ENCODE data around the gene TOMM20.

Gene TOMM20

GRCh38 chr1:235147269-235147668, 18.6 kb upstream of the TOMM20 start:
- no peaks in the 10 kb centered on the region for H3K9me2 ChIP-seq (replicated peaks; ENCODE audit: insufficient read depth, low read length)
- H3K36me3 ChIP-seq (ENCODE audit: low read length): peaks cover 38% of the 10 kb centered on the region; the same call in 1 of the 2 replicates
- H3K9me3 ChIP-seq (ENCODE audit: insufficient read depth, low read length): no peaks in the 10 kb centered on the region
- peaks cover 5% of the 10 kb centered on the region; the same call in 1 of the 2 replicates for H3F3A ChIP-seq (ENCODE audit: insufficient read depth)
- H4K20me1 ChIP-seq (ENCODE audit: low read depth, low read length): peaks cover 1% of the 10 kb centered on the region; the same call in 1 of the 2 replicates
- no peak overlapping the region for H3K27ac ChIP-seq (ENCODE audit: low read depth, low read length)
- no peak overlapping the region for H3K4me2 ChIP-seq (ENCODE audit: low read depth, low read length, poor library complexity, severe bottlenecking)
- no peak overlapping the region for H3K4me3 ChIP-seq (ENCODE audit: insufficient read depth, low read length, poor library complexity, severe bottlenecking)
- no peak for TF ChIP-seq EZH2phosphoT487 (conservative IDR thresholded peaks at IDR 0.05; ENCODE audit: low read length)
- no peak for TF ChIP-seq CTCF (IDR thresholded peaks at IDR 0.05; ENCODE audit: insufficient read depth, low read length, poor library complexity, severe bottlenecking)
- H2AFZ ChIP-seq (ENCODE audit: low read depth, low read length, severe bottlenecking): no peak overlapping the region
- no peaks in the 10 kb centered on the region for H3K27me3 ChIP-seq (ENCODE audit: low read length)
- H3K79me2 ChIP-seq (ENCODE audit: insufficient read depth, low read length): peaks cover 38% of the 10 kb centered on the region; the same call in 1 of the 2 replicates
- H3K9ac ChIP-seq (ENCODE audit: low read length): no peak overlapping the region

DNA sequence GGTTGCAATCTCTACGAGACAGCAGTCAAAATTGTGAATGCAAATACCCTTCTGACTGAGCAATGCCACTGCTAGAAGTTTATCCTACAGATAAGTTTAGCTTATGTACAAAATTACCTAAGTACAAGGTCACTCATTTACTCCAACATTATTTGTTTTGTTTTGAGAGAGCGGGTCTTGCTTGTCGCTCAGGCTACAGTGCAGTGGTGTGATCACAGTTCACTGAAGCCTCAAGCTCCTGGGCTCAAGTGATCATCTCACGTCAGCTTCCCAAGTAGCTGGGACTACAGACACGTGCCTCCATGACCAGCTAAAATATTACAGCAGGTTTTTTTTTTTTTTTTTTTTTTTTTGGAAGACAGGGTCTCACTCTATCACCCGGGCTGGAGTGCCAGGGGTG, 17.0 kb upstream of the TOMM20 start:
- Histone ChIP-seq H3K9ac (ENCODE audit: low read length) (no peak overlapping the region), H3K27me3 (ENCODE audit: low read length) (no peaks in the 10 kb centered on the region), H2AFZ (ENCODE audit: low read depth, low read length, severe bottlenecking) (no peak overlapping the region), H3F3A (ENCODE audit: insufficient read depth) (peaks cover 3% of the 10 kb centered on the region; the same call in 1 of the 2 replicates), H3K36me3 (ENCODE audit: low read length) (peaks cover 29% of the 10 kb centered on the region; the same call in 1 of the 2 replicates), H4K20me1 (ENCODE audit: low read depth, low read length) (no peaks in the 10 kb centered on the region), H3K27ac (ENCODE audit: low read depth, low read length) (no peak overlapping the region), H3K4me2 (ENCODE audit: low read depth, low read length, poor library complexity, severe bottlenecking) (no peak overlapping the region), H3K9me3 (ENCODE audit: insufficient read depth, low read length) (no peaks in the 10 kb centered on the region), H3K79me2 (ENCODE audit: insufficient read depth, low read length) (peaks cover 34% of the 10 kb centered on the region; the same call in 1 of the 2 replicates), H3K4me3 (ENCODE audit: insufficient read depth, low read length, poor library complexity, severe bottlenecking) (no peak overlapping the region), H3K9me2 (replicated peaks; ENCODE audit: insufficient read depth, low read length) (no peaks in the 10 kb centered on the region)
- TF ChIP-seq CTCF (IDR thresholded peaks at IDR 0.05; ENCODE audit: insufficient read depth, low read length, poor library complexity, severe bottlenecking): no peak
- TF ChIP-seq EZH2phosphoT487 (conservative IDR thresholded peaks at IDR 0.05; ENCODE audit: low read length): no peak

GRCh38 chr1:235142991-235143390, 14.4 kb upstream of the TOMM20 start:
- Histone ChIP-seq H3K27me3 (ENCODE audit: low read length) (no peaks in the 10 kb centered on the region), H3K9ac (ENCODE audit: low read length) (no peak overlapping the region), H3K4me2 (ENCODE audit: low read depth, low read length, poor library complexity, severe bottlenecking) (no peak overlapping the region), H3K4me3 (ENCODE audit: insufficient read depth, low read length, poor library complexity, severe bottlenecking) (no peak overlapping the region), H3K9me3 (ENCODE audit: insufficient read depth, low read length) (no peaks in the 10 kb centered on the region), H3K79me2 (ENCODE audit: insufficient read depth, low read length) (peaks cover 29% of the 10 kb centered on the region; the same call in 1 of the 2 replicates), H3K36me3 (ENCODE audit: low read length) (peaks cover 32% of the 10 kb centered on the region; the same call in 1 of the 2 replicates), H2AFZ (ENCODE audit: low read depth, low read length, severe bottlenecking) (no peak overlapping the region), H3K9me2 (replicated peaks; ENCODE audit: insufficient read depth, low read length) (no peaks in the 10 kb centered on the region), H3K27ac (ENCODE audit: low read depth, low read length) (no peak overlapping the region), H3F3A (ENCODE audit: insufficient read depth) (peaks cover under 1% of the 10 kb centered on the region; the same call in 1 of the 2 replicates), H4K20me1 (ENCODE audit: low read depth, low read length) (no peaks in the 10 kb centered on the region)
- no peak for TF ChIP-seq EZH2phosphoT487 (conservative IDR thresholded peaks at IDR 0.05; ENCODE audit: low read length)
- no peak for TF ChIP-seq CTCF (IDR thresholded peaks at IDR 0.05; ENCODE audit: insufficient read depth, low read length, poor library complexity, severe bottlenecking)
